PC-3 (cell line): ENCODE measurements around the gene CKS1B. TPM values are rescaled to one million over a fixed set of nuclear protein-coding genes. Genes with fewer than 3 reads are reported as not detected.
A peak's percentile ranks its signal among the peaks of the same experiment; 100 is the strongest.

Experiments used
- ATAC-seq: fragments of 200-7000 bp; cut with Tn5 transposase; 2 replicates; pipeline ENCODE4 v1.9.1; 2020; ENCODE audit warnings: mild to moderate bottlenecking, moderate library complexity
- BruUV-seq: library from RNA; stranded (reverse); fragments of 400-500 nt; replicated peaks from 2 replicates; lab custom pipeline; 2021; lab: Mats Ljungman, UMichigan
- CTCF ChIA-PET: fragments of 300-600 bp; sonication (Branson Sonifier 250); formaldehyde crosslinking; loops from one replicate; lab custom pipeline; 2022; ENCODE audit warnings: antibody characterized with exemption; lab: Charles Lee
- POLR2A ChIA-PET: fragments of 300-600 bp; sonication (Branson Sonifier 250); formaldehyde crosslinking; loops from one replicate; lab custom pipeline; 2022; ENCODE audit warnings: antibody characterized with exemption; ENCODE audit not compliant: unreplicated experiment; lab: Charles Lee
- DNase-seq: peaks from one replicate; pipeline ENCODE4 v3.0.0-alpha.2; 2015
- H2AFZ ChIP-seq: fragments of 300-600 bp; sonication (generic); 2 replicates; pipeline ENCODE4 v1.6.0; 2016; ENCODE audit warnings: antibody characterized with exemption, low read length
- H3F3A ChIP-seq: fragments of 300-600 bp; sonication (generic); one replicate; pipeline ENCODE4 v1.6.0; 2017; ENCODE audit warnings: antibody characterized with exemption, low read length, control low read depth, mild to moderate bottlenecking; ENCODE audit not compliant: unreplicated experiment
- H3K27ac ChIP-seq: fragments of 300-600 bp; sonication (generic); 2 replicates; pipeline ENCODE4 v1.5.1; 2016; ENCODE audit warnings: mild to moderate bottlenecking, low read length
- H3K27me3 ChIP-seq: fragments of 300-600 bp; sonication (generic); 2 replicates; pipeline ENCODE4 v1.6.1; 2016; ENCODE audit warnings: low read length, mixed read lengths
- H3K36me3 ChIP-seq: fragments of 300-600 bp; sonication (generic); 2 replicates; pipeline ENCODE4 v1.6.1; 2016; ENCODE audit warnings: low read depth, mixed run types, low read length, mixed read lengths
- H3K4me1 ChIP-seq: fragments of 300-600 bp; sonication (generic); 2 replicates; pipeline ENCODE4 v1.5.1; 2016; ENCODE audit warnings: low read length; ENCODE audit not compliant: insufficient read depth
- H3K4me2 ChIP-seq: fragments of 300-600 bp; sonication (generic); 2 replicates; pipeline ENCODE4 v1.6.0; 2016; ENCODE audit warnings: low read length
- H3K4me3 ChIP-seq: fragments of 300-600 bp; sonication (generic); 2 replicates; pipeline ENCODE4 v1.5.1; 2016; ENCODE audit warnings: mild to moderate bottlenecking, low read length, mixed read lengths
- H3K79me2 ChIP-seq: fragments of 300-600 bp; sonication (generic); 2 replicates; pipeline ENCODE4 v1.6.1; 2017; ENCODE audit warnings: low read length, mixed read lengths
- H3K9ac ChIP-seq: fragments of 300-600 bp; sonication (generic); 2 replicates; pipeline ENCODE4 v1.6.0; 2016; ENCODE audit warnings: mild to moderate bottlenecking, low read length
- H3K9me2 ChIP-seq: fragments of 300-600 bp; sonication (generic); replicated peaks from 2 replicates; pipeline ENCODE4 v1.6.1; 2016; ENCODE audit warnings: mixed run types, low read length, mixed read lengths
- H3K9me3 ChIP-seq: fragments of 300-600 bp; sonication (generic); 2 replicates; pipeline ENCODE4 v1.6.1; 2016; ENCODE audit warnings: low read length, mixed read lengths
- H4K20me1 ChIP-seq: fragments of 300-600 bp; sonication (generic); 2 replicates; pipeline ENCODE4 v1.6.1; 2016; ENCODE audit warnings: low read length, mixed read lengths
- CTCF ChIP-seq: fragments of 300-600 bp; sonication (generic); conservative IDR thresholded peaks from 2 replicates; pipeline ENCODE4 v1.5.1; 2017; ENCODE audit warnings: antibody characterized with exemption, low read depth, mild to moderate bottlenecking, low read length
- EZH2 ChIP-seq: fragments of 300-600 bp; sonication (generic); IDR thresholded peaks from one replicate; pipeline ENCODE4 v1.6.1; 2017; ENCODE audit warnings: antibody characterized with exemption, mild to moderate bottlenecking, low read length; ENCODE audit not compliant: unreplicated experiment
- EZH2phosphoT487 ChIP-seq: fragments of 300-600 bp; sonication (generic); IDR thresholded peaks from 2 replicates; pipeline ENCODE4 v1.6.1; 2018; ENCODE audit warnings: mild to moderate bottlenecking, antibody characterized with exemption, low read length, borderline replicate concordance
- intact Hi-C: fragments of 100-400 bp; cut with micrococcal nuclease; formaldehyde crosslinking; loops from 2 replicates; pipeline ENCODE4 v1.9.0; 2023
- total RNA-seq: library from RNA; depleted of rRNA; stranded (reverse); fragments of >200 nt; gene quantifications from 2 replicates; pipeline ENCODE4 v1.2.3, GENCODE V29; 2014

CKS1B gene
- total RNA-seq, 1 experiment from 2014 or later = 390 TPM

GRCh38 chr1:154926201-154926600 is 48.3 kb upstream of the CKS1B start:
- Histone ChIP-seq H3F3A (no peaks in the 10 kb centered on the region), H3K27me3 (no peaks in the 10 kb centered on the region), H3K79me2 (no peaks in the 10 kb centered on the region), H3K27ac (no peak overlapping the region), H3K4me2 (no peak overlapping the region), H3K4me3 (no peak overlapping the region), H2AFZ (no peak overlapping the region), H3K9ac (no peak overlapping the region), H3K9me3 (no peaks in the 10 kb centered on the region), H3K9me2 (no peaks in the 10 kb centered on the region), H3K36me3 (peaks cover 15% of the 10 kb centered on the region; the same call in 1 of the 2 replicates), H4K20me1 (no peaks in the 10 kb centered on the region), H3K4me1 (no peaks in the 10 kb centered on the region)
- no peak for DNase-seq
- TF ChIP-seq EZH2phosphoT487 (no peak), CTCF (no peak), EZH2 (no peak)
- intact Hi-C loops = no loop called here
- POLR2A ChIA-PET = no interaction called here
- no TSS peak for BruUV-seq
- no peak for ATAC-seq
- CTCF ChIA-PET = no interaction called here

DNA sequence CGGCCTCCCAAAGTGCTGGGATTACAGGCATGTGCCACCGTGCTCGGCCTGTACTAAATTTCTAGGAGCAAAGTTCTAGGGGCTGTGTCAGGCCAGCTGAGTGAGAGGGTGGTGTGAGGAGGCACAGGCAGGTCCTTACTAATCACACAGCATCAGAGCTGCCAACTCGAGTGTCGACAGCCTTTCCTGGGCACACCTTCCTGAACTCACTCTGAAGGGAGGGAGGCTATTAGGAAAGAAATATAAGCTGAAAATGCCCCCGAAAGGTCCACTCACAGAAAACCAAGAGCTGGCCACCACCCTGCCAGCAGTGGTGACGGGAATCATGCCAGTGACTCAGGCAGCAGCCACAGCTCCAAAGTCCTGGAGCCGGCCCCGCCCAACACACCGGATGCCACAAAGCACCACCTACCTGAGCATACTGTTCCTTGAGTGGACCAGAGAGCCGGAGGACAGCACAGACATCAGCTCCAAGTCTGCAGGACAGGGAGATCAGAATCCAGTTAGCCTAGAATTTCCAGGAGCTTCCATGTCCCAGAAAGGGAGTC is 42.5 kb upstream of the CKS1B start:
- ATAC-seq (peak; percentile 75), DNase-seq (peak; percentile 95)
- no peak for TF ChIP-seq CTCF
- TF ChIP-seq EZH2 = no peak
- no peak for TF ChIP-seq EZH2phosphoT487
- Histone ChIP-seq H3K9me3 (no peaks in the 10 kb centered on the region), H3K36me3 (peaks cover 3% of the 10 kb centered on the region; the same call in 1 of the 2 replicates), H3K4me1 (peaks cover 27% of the 10 kb centered on the region), H3K79me2 (peaks cover 15% of the 10 kb centered on the region), H4K20me1 (no peaks in the 10 kb centered on the region), H3K9me2 (no peaks in the 10 kb centered on the region), H2AFZ (peak overlapping the region; percentile 65), H3K27me3 (no peaks in the 10 kb centered on the region), H3K9ac (peak overlapping the region; percentile 35), H3K4me3 (peak overlapping the region; percentile 36; the same call in 1 of the 2 replicates), H3K4me2 (peak overlapping the region; percentile 62), H3F3A (peaks cover 4% of the 10 kb centered on the region), H3K27ac (peak overlapping the region; percentile 56)
- ChIA-PET CTCF (interaction anchor here (0.6 to 0.9 kb wide), 7 partner anchors 12 to 372 kb away, joined by 3 to 6 read pairs (median 3); no protein-coding TSS in a partner anchor), POLR2A (no interaction called here)
- intact Hi-C loops = no loop called here
- no TSS peak for BruUV-seq

- Histone ChIP-seq H3K4me2 (no peak overlapping the region), H4K20me1 (no peaks in the 10 kb centered on the region), H3K9me2 (no peaks in the 10 kb centered on the region), H3K9me3 (no peaks in the 10 kb centered on the region), H3K27me3 (no peaks in the 10 kb centered on the region), H3K79me2 (peaks cover 15% of the 10 kb centered on the region), H3K27ac (no peak overlapping the region), H3K4me3 (no peak overlapping the region), H3F3A (peaks cover 7% of the 10 kb centered on the region), H3K36me3 (peaks cover 3% of the 10 kb centered on the region; the same call in 1 of the 2 replicates), H2AFZ (no peak overlapping the region), H3K4me1 (peaks cover 43% of the 10 kb centered on the region), H3K9ac (no peak overlapping the region)
- ChIA-PET POLR2A (no interaction called here), CTCF (no interaction called here)
- TF ChIP-seq EZH2phosphoT487 (no peak), CTCF (no peak), EZH2 (no peak)
- ATAC-seq (no peak), DNase-seq (no peak)
- BruUV-seq = no TSS peak
- intact Hi-C loops = no loop called here
Measured at GRCh38 chr1:154934358-154934948, 40.0 kb upstream of the CKS1B start.
